AG10803 (cell line): ENCODE data around the gene MYO3B.
A peak's percentile ranks its signal among the peaks of the same experiment; 100 is the strongest.

Experiments used
- DNase-seq: peaks from one replicate; pipeline ENCODE4 v3.0.0; 2010; ENCODE audit warnings: low read depth
- H3K4me3 ChIP-seq: 2 replicates; pipeline ENCODE4 v1.5.1; 2011; ENCODE audit warnings: mild to moderate bottlenecking, low read length, control low read depth
- CTCF ChIP-seq: conservative IDR thresholded peaks from 2 replicates; pipeline ENCODE4 v1.5.1; 2011; ENCODE audit warnings: mild to moderate bottlenecking, low read length, control low read depth, inconsistent platforms

MYO3B gene

DNA sequence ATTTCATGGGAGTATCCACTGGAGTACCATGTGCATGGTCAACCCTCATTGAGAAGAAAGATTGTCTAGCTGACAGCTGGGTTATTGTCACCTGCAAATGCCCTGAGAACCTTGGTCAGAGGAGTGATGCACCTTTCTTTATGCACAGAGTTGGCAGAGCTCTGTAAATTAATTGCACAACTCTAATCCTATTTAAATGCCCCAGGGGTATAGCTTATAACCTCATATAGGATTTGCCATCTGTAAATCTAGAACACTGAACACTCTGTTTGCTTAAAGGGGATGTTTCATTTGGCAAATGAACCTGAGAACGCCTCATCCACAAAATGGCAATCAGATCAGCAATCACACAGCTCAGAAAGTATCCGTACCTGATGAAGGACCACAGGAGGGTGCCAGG, 465.4 kb downstream of the MYO3B start:
- H3K4me3 ChIP-seq: no peak overlapping the region
- no peak for TF ChIP-seq CTCF
- DNase-seq: no peak

DNA sequence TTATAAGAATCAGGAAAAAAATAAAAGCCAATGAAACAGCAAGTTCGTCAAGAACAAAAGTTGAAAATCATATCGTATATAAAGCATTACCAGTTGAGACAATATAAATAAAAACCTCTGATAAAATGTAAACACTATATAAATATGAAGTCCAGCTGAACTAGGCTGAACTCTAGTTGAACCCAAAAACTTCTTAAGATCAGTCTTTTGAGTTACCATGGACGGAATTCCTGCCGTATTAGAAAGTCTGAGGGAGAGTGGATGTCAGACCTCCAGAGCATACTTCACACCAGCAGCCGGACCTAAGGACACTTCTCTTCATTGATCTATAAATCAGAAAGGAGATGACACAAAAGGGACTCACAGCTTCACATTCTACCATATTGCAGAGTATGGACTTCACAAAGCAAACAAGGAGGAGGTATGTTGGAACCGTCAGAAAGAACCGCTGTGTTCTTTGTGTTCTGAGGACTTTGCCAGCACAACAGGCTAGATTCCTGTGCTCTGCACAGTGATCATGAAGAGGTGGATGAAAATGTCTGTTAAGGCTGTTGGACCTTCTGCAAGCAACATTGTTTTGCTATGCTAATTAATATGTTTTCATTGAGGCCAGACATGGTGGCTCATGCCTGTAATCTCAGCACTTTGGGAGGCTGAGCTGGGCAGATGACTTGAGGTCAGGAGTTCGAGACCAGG, 469.9 kb downstream of the MYO3B start:
- DNase-seq: no peak
- TF ChIP-seq CTCF: no peak
- no peak overlapping the region for H3K4me3 ChIP-seq

GRCh38 chr2:170651624-170652325, 473.8 kb downstream of the MYO3B start:
- no peak for DNase-seq
- no peak overlapping the region for H3K4me3 ChIP-seq
- no peak for TF ChIP-seq CTCF

DNA sequence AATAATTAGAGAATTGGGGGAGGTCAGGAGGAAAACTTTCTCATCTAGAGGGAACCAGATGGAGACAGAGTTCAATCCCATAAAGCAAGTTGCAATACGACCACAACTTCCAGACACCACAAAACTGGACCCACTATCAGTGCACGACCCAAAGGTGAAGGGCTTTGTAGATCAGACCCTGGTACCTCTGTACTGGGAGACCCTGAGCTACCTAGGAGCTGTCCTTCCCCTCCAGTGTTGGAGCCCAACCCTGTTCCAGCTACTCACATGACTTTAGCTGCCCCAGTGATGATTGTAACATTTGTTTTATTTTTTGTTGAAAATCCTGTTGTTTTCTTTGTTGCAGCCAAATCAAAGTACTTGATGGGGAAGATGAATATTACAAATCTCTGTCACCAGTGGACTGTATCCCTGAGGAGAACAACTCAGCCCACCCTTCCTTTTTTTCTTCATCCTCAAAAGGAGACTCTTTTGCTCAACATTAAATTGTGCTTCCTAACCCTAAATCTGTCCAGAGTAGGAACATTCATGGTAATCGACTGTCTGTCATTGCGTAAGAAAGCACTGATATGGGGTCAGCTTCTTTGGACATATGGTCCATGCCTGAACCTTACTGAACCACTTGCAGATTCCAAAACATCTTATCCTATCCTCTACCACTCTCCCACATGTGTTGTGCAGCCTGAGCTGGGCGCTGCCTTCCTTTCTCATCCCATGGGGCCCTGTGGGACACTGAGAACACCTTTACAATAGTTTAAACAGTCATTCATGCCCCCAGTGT, 474.9 kb downstream of the MYO3B start:
- no peak overlapping the region for H3K4me3 ChIP-seq
- no peak for TF ChIP-seq CTCF
- no peak for DNase-seq

- DNase-seq: no peak
- no peak overlapping the region for H3K4me3 ChIP-seq
- no peak for TF ChIP-seq CTCF
Measured at GRCh38 chr2:170656669-170657068, 478.7 kb downstream of the MYO3B start.

DNA sequence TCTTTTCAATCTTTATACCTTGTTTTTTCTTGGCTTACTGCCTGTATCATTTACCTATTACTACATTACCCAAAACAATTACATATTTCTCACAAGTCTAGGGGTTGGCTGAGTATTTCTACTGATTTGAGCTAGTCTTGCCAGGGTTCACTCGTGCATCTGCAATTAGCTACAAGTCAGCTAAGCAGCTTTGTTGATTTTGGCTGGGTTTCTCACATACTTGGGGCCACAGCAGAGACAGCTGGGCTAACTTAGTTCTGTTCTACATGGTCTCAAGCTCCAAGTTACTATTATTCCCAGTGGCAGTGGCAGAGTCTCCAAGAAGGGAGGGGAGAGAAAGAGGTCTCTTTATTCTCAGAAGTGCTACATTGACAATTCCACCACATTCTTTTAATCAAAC, 482.5 kb downstream of the MYO3B start:
- DNase-seq: peak; percentile 13
- TF ChIP-seq CTCF: no peak
- H3K4me3 ChIP-seq: no peak overlapping the region

DNA sequence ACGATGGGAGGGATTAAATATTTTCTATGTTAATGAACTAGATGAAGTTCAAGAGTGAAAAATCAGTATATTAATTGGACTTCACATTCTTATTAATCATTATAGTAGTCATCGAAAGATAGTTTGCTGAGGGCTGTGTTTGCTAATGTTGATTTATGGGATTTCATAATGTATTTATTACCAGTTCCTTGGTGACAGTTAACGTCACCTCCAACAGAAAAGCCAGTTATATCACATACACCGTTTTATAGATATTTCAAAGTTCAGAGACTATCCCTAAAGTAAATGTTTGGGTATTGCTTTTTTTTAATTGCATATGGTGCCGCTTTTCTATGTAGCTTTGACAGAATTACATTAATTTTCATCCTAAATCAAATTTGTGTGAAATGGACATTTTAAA, 487.8 kb downstream of the MYO3B start:
- no peak for DNase-seq
- no peak overlapping the region for H3K4me3 ChIP-seq
- TF ChIP-seq CTCF: no peak
